Measurements from ENCODE around the gene DCAF8.
A peak's percentile ranks its signal among the peaks of the same experiment; 100 is the strongest.

Gene DCAF8

DNA sequence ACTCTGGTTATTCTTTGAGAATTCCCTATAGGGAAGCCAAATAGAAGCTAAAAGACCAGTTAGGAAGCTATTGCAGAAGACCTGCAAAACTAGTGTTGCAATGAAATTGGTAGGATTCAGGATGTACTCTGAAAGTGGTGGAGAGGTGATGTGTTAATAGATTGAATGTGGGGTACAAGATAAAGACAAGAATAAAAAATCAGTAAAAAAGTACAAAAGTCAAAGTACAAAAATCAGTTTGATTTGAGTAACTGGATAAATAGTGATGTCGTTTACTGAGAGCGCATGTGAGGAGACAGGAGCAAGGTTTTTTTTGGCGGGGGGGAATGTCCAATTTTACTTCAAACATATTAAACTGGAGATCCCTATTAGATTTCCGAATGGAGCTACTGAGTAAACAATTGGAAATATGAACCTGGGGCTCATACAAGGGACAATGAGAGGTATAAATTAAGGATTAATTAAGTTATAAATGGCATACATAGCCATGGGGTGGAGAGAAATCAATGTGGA, 2.5 kb upstream of the DCAF8 start:
- no peak for DNase-seq (ENCODE audit: low read depth)
- TF ChIP-seq, protein P1, sequence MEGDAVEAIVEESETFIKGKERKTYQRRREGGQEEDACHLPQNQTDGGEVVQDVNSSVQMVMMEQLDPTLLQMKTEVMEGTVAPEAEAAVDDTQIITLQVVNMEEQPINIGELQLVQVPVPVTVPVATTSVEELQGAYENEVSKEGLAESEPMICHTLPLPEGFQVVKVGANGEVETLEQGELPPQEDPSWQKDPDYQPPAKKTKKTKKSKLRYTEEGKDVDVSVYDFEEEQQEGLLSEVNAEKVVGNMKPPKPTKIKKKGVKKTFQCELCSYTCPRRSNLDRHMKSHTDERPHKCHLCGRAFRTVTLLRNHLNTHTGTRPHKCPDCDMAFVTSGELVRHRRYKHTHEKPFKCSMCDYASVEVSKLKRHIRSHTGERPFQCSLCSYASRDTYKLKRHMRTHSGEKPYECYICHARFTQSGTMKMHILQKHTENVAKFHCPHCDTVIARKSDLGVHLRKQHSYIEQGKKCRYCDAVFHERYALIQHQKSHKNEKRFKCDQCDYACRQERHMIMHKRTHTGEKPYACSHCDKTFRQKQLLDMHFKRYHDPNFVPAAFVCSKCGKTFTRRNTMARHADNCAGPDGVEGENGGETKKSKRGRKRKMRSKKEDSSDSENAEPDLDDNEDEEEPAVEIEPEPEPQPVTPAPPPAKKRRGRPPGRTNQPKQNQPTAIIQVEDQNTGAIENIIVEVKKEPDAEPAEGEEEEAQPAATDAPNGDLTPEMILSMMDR (IDR thresholded peaks at IDR 0.05; ENCODE audit: low read depth, low read length, missing control alignments) = no peak

DNA sequence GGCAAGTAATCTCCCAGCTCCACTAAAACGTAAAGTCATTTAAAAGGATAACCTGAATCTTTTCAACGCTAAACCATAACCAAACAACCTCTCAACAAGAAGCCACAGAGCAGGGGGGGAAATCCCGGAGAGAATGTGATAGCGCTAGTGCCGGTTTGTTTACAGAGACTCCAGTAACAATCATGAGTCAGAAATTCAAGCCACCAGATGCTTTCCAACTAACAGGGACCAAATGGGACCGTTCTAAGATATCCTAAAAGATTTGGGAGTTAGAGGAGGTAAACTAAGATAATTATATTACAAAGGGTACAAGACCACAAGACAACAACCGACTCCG, 825 bp downstream of the DCAF8 start:
- peak; percentile 30 for DNase-seq (ENCODE audit: low read depth)
- H3K4me3 ChIP-seq (ENCODE audit: low read depth, low read length) = peak overlapping the region; percentile 95
- TF ChIP-seq, protein P1 (IDR thresholded peaks at IDR 0.05; ENCODE audit: low read depth, low read length, missing control alignments) = no peak

More for the DNA sequence above, 2.5 kb upstream of the DCAF8 start:
- no peak overlapping the region for H3K4me3 ChIP-seq (ENCODE audit: low read depth, low read length)

DNA sequence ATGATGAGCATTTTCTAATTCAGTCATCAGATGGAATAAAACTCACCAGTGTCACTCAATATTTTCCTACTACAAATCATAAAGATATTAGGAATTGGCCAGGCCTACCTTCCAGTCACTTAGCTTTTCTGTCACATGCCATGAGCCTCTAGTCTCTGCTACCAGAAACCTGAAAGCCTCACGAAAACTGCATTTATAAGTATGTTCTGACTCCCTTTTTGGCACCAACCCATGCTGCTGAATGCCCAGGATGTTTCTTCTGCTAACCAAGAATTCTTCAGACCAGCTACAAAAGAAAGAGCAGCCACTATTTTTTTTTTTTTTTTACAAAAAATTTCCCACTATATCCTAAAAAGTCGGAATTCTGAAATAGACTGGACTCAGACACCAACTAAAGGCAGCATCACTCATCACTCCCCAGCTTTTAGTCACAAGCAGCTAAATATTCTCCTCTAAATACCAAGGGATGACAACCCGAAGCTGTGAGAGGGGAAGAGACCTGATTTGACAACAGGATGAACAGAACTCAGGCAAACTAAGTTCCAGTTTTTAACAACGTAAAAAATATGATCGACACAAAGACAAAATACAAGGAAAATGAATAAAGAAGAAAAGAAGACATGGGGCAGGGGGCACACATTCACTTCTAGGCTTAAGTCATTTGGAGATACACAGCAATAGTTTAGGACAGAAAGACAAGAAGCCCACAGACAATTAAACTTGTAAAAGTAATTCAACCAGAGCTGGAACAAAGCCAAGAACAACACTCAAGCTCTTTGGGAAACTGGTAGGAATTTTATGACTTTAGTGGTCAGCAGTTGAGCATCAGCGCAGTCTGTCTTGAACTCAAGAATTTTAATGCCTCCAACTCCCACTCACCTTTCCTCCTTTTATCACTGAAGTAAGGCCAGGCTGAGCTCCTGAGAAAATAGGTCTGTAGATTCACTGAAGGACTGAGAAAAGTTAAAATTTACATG, 1.7 kb downstream of the DCAF8 start:
- TF ChIP-seq, protein P1 (IDR thresholded peaks at IDR 0.05; ENCODE audit: low read depth, low read length, missing control alignments) = no peak
- no peak for DNase-seq (ENCODE audit: low read depth)
- peak overlapping the region; percentile 95 for H3K4me3 ChIP-seq (ENCODE audit: low read depth, low read length)

DNA sequence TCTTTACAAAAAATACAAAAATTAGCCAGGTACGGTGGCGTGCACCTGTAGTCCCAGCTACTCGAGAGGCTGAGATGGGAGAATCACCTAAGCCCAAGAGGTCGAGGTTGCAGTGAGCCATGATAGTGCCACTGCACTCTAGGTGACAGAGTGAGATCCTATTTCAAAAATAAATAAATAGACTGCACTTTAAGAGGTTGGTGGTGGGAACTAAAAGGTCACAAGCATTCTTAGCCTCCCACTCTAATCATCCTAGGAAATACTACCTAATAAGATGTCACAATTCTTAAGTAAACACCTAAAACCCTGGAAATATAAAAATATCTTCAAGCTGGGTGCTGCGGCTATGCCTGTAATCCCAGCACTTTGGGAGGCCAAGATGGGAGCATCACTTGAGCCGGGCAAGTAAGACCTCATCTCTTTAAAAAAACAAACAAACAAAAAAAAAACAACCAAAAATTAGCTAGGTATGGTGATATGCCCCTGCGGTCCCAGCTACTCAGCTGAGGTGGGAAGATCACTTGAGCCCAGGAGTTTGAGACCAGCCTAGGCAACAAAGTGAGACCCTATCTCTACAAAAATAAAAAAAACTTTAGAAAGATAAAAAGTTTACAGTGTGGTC, 4.1 kb downstream of the DCAF8 start:
- no peak overlapping the region for H3K4me3 ChIP-seq (ENCODE audit: low read depth, low read length)
- DNase-seq (ENCODE audit: low read depth) = no peak
- TF ChIP-seq, protein P1 (IDR thresholded peaks at IDR 0.05; ENCODE audit: low read depth, low read length, missing control alignments) = no peak

DNA sequence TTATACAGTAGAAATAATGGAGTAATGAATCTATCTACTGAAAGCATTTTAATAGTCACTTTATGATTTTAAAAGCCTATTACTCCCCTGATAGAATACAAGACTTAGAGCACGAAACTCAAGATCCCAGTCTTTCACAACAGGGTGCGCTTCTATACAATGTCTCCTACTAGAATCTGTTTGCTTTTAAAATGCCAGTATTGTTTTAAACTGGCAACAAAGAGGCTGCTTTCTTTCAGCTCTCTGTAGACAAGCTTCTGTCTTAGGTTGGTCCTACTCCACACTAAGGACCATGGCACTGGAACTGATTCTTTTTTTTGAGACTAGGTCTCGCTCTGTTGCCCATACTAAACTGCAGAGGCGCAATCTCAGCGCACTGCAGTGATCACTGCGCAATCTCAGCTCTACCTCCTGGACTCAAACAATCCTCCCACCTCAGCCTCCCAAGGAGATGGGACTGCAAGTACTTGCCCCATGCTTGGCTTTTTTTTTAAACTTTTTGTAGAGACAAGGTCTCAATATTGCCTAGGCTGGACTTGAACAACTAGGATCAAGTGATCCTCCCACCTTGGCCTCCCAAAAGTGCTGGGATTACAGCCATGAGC, 4.8 kb downstream of the DCAF8 start:
- TF ChIP-seq, protein P1 (IDR thresholded peaks at IDR 0.05; ENCODE audit: low read depth, low read length, missing control alignments) = no peak
- no peak for DNase-seq (ENCODE audit: low read depth)
- no peak overlapping the region for H3K4me3 ChIP-seq (ENCODE audit: low read depth, low read length)

DNA sequence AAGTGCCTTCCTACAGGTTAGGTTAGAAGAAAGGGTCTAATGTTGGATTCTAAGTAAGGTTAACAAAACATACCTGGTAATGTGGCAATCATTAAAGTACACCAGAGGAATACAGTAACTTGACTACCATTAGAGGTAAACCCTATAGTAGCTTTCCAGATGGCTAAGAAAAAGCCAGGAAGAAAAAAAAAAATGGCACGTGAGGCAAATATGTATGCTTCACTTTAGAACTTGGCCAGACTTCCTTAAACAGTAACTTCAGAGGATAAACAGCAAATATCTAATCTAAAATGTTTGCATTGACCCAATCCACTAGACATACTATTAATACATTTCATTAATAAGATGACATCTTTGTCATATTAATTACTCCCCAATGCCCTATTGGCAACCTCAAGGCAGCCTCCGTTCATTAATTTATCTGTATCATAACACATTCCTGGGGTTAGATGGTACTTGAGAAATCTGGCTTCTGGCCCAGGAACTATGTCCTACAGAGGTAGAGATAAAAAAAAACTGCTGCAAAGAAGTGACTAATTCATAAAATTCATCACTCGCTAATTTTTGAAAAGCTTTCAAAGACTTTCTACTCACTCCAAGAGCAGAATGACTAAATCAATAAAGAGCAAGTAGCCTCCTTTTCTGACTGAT, 5.8 kb downstream of the DCAF8 start:
- DNase-seq (ENCODE audit: low read depth) = no peak

More for the DNA sequence above, 5.8 kb downstream of the DCAF8 start:
- H3K4me3 ChIP-seq (ENCODE audit: low read depth, low read length) = no peak overlapping the region
- TF ChIP-seq, protein P1 (IDR thresholded peaks at IDR 0.05; ENCODE audit: low read depth, low read length, missing control alignments) = no peak

Data from GM12864 (cell line).